Stimulated activated CD4-positive, alpha-beta T cell treated with anti-CD3 and anti-CD28 coated beads, Interleukin-2, amount 100 ng/mL, for 24 hours (primary cell): ENCODE measurements around the gene BCL2L14.
A peak's percentile ranks its signal among the peaks of the same experiment; 100 is the strongest.
"Not testable (repeated sequence)": the region's sequence is repeated elsewhere in the genome, so short reads cannot be mapped to it uniquely, and the experiment has no call there.

ENCODE experiments used
- DNase-seq, 2 donors: peaks; one replicate each; pipeline ENCODE4 v3.0.0-alpha.2; 2020

Gene BCL2L14

GRCh38 chr12:12110923-12111555 is 40.3 kb downstream of the BCL2L14 start:
- peak in 1 of 2 donors; percentile 47 for DNase-seq

GRCh38 chr12:12115514-12115913 is 44.8 kb downstream of the BCL2L14 start:
- DNase-seq = no peak

GRCh38 chr12:12116677-12117076 is 45.9 kb downstream of the BCL2L14 start:
- DNase-seq = no peak

- DNase-seq = no peak
These were observed 50.3 kb downstream of the BCL2L14 start for GRCh38 chr12:12121061-12121460.

GRCh38 chr12:12123036-12123604 is 52.4 kb downstream of the BCL2L14 start:
- DNase-seq = no peak

- no peak for DNase-seq
These were observed 55.8 kb downstream of the BCL2L14 start for GRCh38 chr12:12126551-12126950.

GRCh38 chr12:12127304-12127703 is 56.6 kb downstream of the BCL2L14 start:
- DNase-seq = no peak

GRCh38 chr12:12128670-12129069 is 57.9 kb downstream of the BCL2L14 start:
- no peak for DNase-seq

- DNase-seq = no peak
These were observed 62.5 kb downstream of the BCL2L14 start for GRCh38 chr12:12133259-12133658.

GRCh38 chr12:12133785-12134184 is 63.0 kb downstream of the BCL2L14 start:
- DNase-seq = no peak

- DNase-seq = no peak
These were observed 67.7 kb downstream of the BCL2L14 start for GRCh38 chr12:12138203-12139154.

GRCh38 chr12:12141000-12141399 is 70.3 kb downstream of the BCL2L14 start:
- no peak for DNase-seq

GRCh38 chr12:12144531-12144930 is 73.8 kb downstream of the BCL2L14 start:
- DNase-seq = not testable (repeated sequence)

- no peak for DNase-seq
These were observed 76.4 kb downstream of the BCL2L14 start for GRCh38 chr12:12147111-12147510.
